T47D (cell line): Measurements from ENCODE around the gene TNS3.
"Not testable (repeated sequence)": the region's sequence is repeated elsewhere in the genome, so short reads cannot be mapped to it uniquely, and the experiment has no call there.

ENCODE experiments used
- DNase-seq, 2 experiments: peaks; one replicate each; pipeline versions ENCODE4 v3.0.0 to v3.0.0-alpha.2; 2011 to 2012; ENCODE audit warnings: low read depth in 1 of 2, low spot score in 1 of 2
- JUND ChIP-seq: IDR thresholded peaks from 2 replicates; pipeline ENCODE4 v1.6.1; 2012; ENCODE audit warnings: low read depth
- in situ Hi-C: cut with HindIII; loops from 2 replicates; pipeline ENCODE4 v1.10.0; 2016; ENCODE audit warnings: low sequenced_read_pairs, low pct_unique_long_range_greater_than_20kb

Gene TNS3

DNA sequence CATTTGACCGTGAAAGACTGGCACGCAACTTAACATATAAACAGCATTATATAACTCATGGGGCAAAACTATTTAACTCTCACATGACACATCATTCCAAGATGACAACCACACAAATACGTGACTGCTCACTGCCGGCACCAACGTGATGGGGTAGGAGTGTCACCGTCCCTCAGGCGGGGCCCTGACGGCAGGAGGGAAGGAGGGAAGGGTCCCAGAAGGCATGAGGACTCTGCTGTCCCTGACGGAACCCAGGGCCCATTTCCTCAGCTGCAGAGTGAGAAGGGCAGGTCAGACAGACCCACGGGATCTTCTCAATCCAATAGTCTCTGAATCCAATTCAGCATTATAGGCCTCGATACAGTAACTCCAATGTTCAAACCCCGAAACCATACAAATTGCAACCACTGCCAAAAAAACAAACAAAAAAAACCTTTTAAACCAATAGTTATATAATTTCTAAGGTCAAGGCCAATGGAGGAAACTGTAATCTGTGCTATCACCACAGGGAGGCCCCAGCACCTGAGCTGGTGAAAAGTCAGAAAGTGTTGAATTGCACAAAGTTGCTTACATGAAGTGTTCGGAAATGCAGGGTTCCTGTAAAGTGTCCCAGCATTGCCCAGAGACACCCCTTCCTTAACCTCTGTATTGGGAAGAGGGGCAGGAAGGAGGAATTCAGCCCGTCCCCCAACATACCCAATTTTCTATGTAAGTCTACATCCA lies 137.4 kb downstream of the TNS3 start:
- peak in 1 of 2 experiments; percentile 66 for DNase-seq
- TF ChIP-seq JUND, result no peak
- in situ Hi-C loops, result no loop called here

DNA sequence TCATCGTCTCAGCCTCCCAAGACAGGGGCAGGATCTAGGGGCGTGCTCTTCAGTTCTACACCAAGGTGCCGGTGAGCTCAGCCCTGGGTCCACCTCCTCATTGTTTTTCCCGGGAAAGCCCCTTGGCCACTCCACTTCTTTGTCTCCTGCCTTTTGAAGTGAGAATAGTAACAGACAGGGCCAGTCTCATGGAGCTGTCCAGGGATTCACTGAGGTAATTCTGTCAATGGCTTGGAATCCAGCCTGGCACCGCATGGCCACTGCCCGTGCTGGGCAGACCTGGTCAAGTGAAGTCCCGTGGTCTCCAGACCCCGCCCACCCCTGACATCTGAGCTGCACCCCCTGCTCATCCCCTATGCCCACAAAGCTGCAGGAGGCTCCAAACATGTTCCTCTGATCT lies 138.9 kb downstream of the TNS3 start:
- DNase-seq, result no peak
- TF ChIP-seq JUND, result no peak
- in situ Hi-C loops, result no loop called here

DNA sequence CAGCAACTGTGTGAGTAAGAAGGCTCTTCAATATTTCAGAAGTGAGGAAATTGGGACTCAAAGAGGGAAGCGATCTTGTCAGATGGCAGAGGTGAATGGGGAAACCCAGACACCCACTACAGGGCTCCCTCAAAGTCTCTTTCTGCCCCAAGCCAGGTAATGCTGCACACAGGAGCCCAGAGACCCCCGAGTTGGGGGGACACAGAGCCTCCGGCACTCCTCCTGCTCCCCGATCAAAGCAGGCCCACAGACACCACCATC lies 139.4 kb downstream of the TNS3 start:
- DNase-seq, result no peak
- in situ Hi-C loops, result no loop called here
- no peak for TF ChIP-seq JUND

DNA sequence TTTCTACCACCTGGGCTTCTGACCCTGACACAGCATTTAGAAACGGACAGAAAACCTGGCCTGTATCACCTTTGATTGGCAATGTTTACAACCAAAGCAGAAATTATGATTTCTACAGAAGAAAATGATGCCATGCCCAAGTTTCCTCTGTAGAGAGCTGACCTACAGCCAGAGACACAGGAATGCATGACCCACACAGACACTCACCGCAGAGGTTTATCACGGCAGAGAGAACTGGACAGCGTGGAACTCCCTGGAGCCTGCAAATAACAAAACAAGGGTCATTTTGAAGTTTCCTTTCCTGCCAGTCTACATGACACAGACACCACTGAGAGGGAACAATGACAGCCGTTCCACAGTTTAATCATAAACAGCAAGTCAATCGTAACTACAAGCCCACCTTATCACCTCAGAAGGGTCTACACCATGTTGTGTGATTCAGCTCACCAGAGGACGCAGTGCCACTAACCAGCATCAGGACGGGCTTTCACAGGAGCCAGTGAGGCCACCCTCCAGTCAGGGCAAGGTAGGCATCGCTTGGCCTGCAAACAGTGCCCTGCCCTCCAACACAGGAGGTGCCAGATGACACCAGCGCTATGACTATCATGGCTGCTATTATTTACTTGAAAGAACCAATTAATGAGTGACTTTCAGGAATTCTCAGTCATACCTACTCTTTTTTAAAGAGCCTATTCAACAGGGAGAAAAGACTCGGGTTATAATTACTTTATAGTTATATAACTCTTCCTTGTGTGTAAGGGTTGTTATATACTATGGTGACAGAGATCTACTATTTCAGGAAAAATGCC lies 139.9 kb downstream of the TNS3 start:
- DNase-seq, result no peak
- in situ Hi-C loops, result no loop called here
- no peak for TF ChIP-seq JUND

DNA sequence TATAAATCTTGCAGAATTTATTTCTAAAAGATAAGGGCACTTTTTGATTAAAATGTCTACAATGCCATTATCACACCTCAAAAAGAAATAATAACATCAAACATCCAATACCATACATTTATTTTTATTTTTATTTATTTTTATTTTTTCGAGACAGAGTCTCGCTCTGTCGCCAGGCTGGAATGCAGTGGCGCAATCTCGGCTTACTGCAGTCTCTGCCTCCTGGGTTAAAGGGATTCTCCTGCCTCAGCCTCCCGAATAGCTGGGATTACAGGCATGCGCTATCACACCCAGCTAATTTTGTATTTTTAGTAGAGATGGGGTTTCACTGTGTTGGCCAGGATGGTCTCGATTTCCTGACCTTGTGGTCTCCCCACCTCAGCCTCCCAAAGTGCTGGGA lies 140.9 kb downstream of the TNS3 start:
- DNase-seq, in situ Hi-C loops: not testable (repeated sequence)

DNA sequence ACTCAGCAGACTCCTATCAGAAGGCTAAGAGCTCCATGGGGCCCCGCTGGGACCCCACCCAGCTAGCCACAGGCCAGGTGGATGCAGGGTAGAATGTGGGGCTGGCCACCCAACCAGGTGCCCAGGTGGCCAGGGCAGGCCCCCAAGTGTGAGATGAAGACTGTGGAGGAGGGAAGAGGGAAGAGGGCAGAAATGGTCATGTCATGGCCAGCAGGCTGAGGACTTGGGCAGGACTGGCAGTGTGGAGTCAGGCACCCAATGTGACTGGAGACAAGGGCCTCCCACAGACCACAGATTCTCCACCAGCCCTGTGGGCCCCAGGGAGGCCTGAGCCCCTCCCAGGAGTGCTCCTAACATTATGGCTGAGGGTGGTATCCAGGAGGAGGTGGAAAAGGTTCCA lies 141.6 kb downstream of the TNS3 start:
- no peak for DNase-seq
- in situ Hi-C loops, result no loop called here
- no peak for TF ChIP-seq JUND

DNA sequence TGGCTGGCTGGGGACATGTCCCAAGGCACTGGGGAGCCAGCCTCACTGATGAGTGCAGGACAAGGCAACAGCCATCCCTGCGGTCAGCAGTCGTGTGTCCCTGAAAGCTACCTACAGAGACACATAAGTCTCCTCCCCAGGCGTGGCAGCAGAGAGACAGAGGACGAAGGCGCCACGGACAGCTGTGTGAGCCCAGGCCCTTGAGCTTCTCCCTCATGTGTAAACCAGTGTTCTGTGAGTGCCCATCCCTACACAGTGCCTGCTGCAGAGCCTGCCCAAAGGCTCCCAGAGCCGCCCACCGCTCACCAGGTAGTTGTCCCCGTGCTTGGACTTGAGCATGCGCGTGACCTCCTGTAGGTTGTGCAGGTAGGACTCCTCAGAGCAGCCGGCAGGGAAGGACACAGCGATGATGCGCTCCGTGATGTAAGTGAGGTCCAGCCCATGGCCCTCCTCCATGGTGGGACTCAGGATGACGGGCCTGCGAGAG lies 142.7 kb downstream of the TNS3 start:
- no peak for DNase-seq
- TF ChIP-seq JUND, result no peak
- in situ Hi-C loops, result no loop called here

DNA sequence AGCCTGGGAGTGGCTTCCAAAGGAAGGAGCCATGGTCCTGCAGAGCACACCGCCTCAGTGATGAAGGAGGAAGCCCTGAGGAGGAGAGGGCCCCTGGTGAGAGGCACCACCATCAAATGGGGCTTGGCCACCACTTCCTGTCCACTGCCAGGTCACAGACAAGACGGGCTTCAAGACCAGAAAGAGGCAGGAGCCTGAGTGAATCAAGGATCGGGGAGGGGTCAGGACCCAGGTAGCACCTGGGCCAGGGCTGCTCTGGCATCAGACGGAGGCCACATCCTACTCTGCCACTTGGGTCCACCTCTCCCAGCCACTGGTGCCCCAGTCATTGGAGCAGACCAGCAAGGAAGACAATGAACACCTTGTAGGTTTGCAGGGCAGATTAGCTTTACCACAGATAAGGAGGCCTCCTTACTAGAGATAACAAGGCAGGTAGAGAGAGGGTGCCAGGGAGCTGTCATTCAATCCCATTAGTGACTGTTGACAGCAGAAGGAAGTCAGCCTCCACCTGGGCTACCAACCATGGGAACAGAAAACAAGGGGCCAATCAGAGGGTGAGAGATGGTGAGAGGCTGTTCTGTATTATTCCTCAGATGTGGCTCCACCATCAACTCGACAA lies 143.4 kb downstream of the TNS3 start:
- in situ Hi-C loops, result no loop called here
- TF ChIP-seq JUND, result no peak
- DNase-seq, result no peak

DNA sequence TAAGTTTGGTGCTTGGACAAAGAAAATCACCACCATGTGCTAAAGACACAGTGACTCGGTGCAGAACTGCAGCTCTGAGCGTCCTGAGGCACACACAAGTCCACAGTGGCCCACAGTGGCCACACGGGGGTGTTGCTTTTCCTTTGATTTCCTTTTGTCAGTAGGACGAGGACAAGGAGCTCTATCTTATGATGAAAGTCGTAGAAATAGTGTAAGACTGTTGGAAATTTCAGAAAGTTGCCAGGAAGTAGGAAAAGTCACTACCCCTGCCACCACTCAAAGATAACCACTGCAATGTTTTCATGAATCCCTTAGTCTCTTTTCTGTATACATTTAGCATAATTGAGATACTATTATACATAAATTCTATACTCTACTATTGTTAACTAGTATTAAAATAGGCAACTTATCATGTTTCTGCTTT lies 146.0 kb downstream of the TNS3 start:
- no peak for TF ChIP-seq JUND
- DNase-seq, result peak; percentile 49 to 85
- in situ Hi-C loops, result no loop called here

DNA sequence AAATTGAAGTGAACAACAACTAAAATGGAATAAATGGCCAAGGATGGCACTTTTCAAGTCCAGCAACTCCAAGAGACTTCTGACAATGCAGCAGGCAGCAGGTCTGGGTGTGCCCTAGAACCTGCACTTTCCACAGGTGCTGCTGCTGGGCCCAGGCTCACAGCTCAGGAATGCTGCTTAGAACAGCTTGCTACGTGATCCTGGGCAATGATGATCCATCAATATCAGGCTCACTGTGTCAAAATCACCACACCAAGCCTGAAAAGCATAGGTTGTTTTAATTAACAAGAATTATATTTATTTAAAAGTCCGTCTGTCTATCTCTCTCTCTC lies 148.4 kb downstream of the TNS3 start:
- DNase-seq, result no peak
- in situ Hi-C loops, result no loop called here
- no peak for TF ChIP-seq JUND

DNA sequence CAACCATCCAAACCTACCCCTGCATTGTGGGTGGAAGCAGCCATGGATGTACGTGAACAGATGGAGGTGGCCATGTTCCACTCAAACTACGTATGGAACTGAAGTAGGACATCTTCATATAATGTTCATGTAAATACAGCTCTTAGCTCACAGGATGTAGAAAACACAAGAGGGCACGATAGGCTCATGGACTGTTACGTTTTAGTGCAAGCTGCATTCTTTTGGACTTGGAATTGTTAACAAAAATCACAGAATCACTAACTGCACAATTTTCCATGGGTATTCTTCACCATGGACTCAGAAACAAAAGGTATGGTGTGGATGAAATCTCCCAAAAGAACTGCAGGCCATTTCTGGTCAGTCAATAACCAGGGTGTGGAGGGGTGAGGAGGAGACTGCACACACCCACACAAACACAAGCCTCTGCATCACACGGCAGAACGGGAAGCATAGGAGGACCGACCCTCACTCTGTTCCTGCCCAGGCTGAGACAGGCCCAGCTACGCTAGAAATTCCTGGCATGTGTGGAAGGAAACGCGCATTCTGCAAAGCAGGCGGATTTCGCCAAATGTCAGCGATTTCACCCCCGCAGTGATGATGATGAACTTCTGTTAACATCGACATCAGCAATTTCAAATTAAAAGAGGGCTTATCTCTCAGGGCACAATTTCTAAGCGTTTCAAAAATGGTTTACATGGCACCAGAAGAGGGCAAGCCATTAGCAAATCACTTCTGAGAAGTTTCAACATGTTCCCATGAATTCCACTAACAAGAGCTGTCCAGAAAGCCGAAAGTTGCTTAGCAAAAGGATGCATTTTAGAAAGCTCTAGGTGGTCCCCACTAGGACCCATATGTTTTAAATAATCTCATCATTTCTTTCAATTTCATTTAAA lies 149.0 kb downstream of the TNS3 start:
- TF ChIP-seq JUND, result no peak
- DNase-seq, result no peak
- in situ Hi-C loops, result no loop called here

DNA sequence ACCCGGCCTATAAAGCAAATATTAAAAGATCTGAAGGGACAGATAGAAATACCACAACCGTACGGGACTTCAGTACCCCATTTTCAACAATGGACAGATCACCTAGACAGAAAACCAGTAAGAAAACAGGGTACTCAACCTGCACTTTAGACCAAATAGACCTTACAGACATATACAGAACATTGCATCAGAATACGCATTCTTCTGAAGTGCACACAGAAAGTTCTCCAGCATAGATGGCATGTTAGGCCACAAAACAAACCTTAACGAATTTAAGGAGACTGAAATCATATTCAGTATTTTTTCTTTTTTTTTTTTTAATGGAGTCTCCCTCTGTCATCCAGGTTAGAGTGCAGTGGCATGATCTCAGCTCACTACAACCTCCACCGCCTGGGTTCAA lies 151.5 kb downstream of the TNS3 start:
- in situ Hi-C loops, result no loop called here
- TF ChIP-seq JUND, result no peak
- DNase-seq, result no peak
